HCT116 (cell line): ENCODE results near the gene CALM3. TPM values are rescaled to one million over a fixed set of nuclear protein-coding genes. Genes with fewer than 3 reads are reported as not detected.

Experiments used
- ATAC-seq: fragments of 200-7000 bp; cut with Tn5 transposase; 2 replicates; pipeline ENCODE4 v1.9.1; 2020; ENCODE audit warnings: mild to moderate bottlenecking, moderate library complexity
- BruUV-seq: library from RNA; stranded (reverse); fragments of 400-500 nt; replicated peaks from 2 replicates; lab custom pipeline; 2021; lab: Mats Ljungman, UMichigan
- CTCF ChIA-PET: fragments of 300-600 bp; sonication (Branson Sonifier 250); formaldehyde crosslinking; loops from one replicate; lab custom pipeline; 2021; ENCODE audit warnings: antibody characterized with exemption; lab: Charles Lee
- POLR2A ChIA-PET: fragments of 300-600, 350-600 bp; sonication (Branson Sonifier 250); formaldehyde crosslinking; loops from one replicate; lab custom pipeline; 2021; ENCODE audit warnings: antibody characterized with exemption; lab: Charles Lee
- RAD21 ChIA-PET, 2 experiments: fragments of 300-600 bp; sonication (Branson Sonifier 250); formaldehyde crosslinking; loops; one replicate each; lab custom pipeline; 2023; ENCODE audit warnings: low total read pairs in 2 of 2; ENCODE audit not compliant: uncharacterized antibody in 2 of 2, unreplicated experiment in 2 of 2, low non-redundant PET in 1 of 2; lab: Charles Lee
- DNase-seq: peaks from one replicate; pipeline ENCODE4 v3.0.0-alpha.2; 2010; ENCODE audit warnings: low read depth, low spot score
- H2AFZ ChIP-seq: fragments of 200-600 bp; shearing (Covaris generic), sonication (generic); 2 replicates; pipeline ENCODE4 v1.6.1; 2017; ENCODE audit warnings: low read depth, mixed run types, mixed read lengths, antibody characterized with exemption, low read length; ENCODE audit not compliant: poor library complexity, severe bottlenecking
- H3K27ac ChIP-seq: 2 replicates; pipeline ENCODE4 v1.5.1; 2012; ENCODE audit warnings: low read depth, low read length
- H3K27me3 ChIP-seq: fragments of 200-600 bp; sonication (generic); 2 replicates; pipeline ENCODE4 v1.6.1; 2016; ENCODE audit warnings: mixed run types, low read length, mixed read lengths; ENCODE audit not compliant: insufficient read depth
- H3K36me3 ChIP-seq, 2 experiments: fragments of 200-500 bp in 1 of 2; fragments of 200-600 bp in 1 of 2; sonication (Bioruptor generic) in 1 of 2; sonication (generic) in 1 of 2; 2 replicates each; pipeline versions ENCODE4 v1.5.1 to v1.6.1; 2014 to 2016; ENCODE audit warnings: low read length in 2 of 2, inconsistent platforms in 1 of 2, mixed read lengths in 1 of 2, mixed run types in 1 of 2; ENCODE audit not compliant: insufficient read depth in 2 of 2, control insufficient read depth in 1 of 2
- H3K4me1 ChIP-seq, 2 experiments: fragments of 200-600 bp in 1 of 2; sonication (generic) in 1 of 2; 2 replicates each; pipeline versions ENCODE4 v1.5.1 to v1.6.1; 2012 to 2017; ENCODE audit warnings: low read length in 2 of 2, inconsistent platforms in 1 of 2, mild to moderate bottlenecking in 1 of 2, mixed read lengths in 1 of 2, mixed run types in 1 of 2, moderate library complexity in 1 of 2; ENCODE audit not compliant: insufficient read depth in 2 of 2, control insufficient read depth in 1 of 2
- H3K4me2 ChIP-seq: fragments of 200-600 bp; sonication (generic); 2 replicates; pipeline ENCODE4 v1.6.1; 2017; ENCODE audit warnings: mixed run types, low read length, mixed read lengths
- H3K4me3 ChIP-seq, 2 experiments: fragments of 200-600 bp in 1 of 2; sonication (generic) in 1 of 2; replicated peaks in 1 of 2; 2 replicates each; pipeline ENCODE4 v1.5.1; 2011 to 2016; ENCODE audit warnings: low read length in 2 of 2, control low read depth in 1 of 2, low read depth in 1 of 2, mild to moderate bottlenecking in 1 of 2, mixed read lengths in 1 of 2, mixed run types in 1 of 2
- H3K79me2 ChIP-seq: fragments of 200-600 bp; sonication (generic); 2 replicates; pipeline ENCODE4 v1.6.1; 2017; ENCODE audit warnings: mild to moderate bottlenecking, mixed run types, low read length, moderate library complexity, mixed read lengths; ENCODE audit not compliant: insufficient read depth
- H3K9ac ChIP-seq: fragments of 200-600 bp; sonication (generic); 2 replicates; pipeline ENCODE4 v1.6.1; 2016; ENCODE audit warnings: low read length, mixed read lengths
- H3K9me2 ChIP-seq: fragments of 200-600 bp; sonication (generic), shearing (Covaris generic); 2 replicates; pipeline ENCODE4 v1.6.1; 2017; ENCODE audit warnings: mixed run types, mild to moderate bottlenecking, moderate library complexity; ENCODE audit not compliant: insufficient read depth
- H3K9me3 ChIP-seq, 2 experiments: fragments of 200-500 bp in 1 of 2; fragments of 200-600 bp in 1 of 2; sonication (Bioruptor generic) in 1 of 2; sonication (generic) in 1 of 2; 2 replicates each; pipeline ENCODE4 v1.6.1; 2014 to 2017; ENCODE audit warnings: low read length in 2 of 2, mixed read lengths in 2 of 2, inconsistent platforms in 1 of 2, low read depth in 1 of 2, mild to moderate bottlenecking in 1 of 2, mixed run types in 1 of 2, moderate library complexity in 1 of 2; ENCODE audit not compliant: control insufficient read depth in 1 of 2, insufficient read depth in 1 of 2
- H4K20me1 ChIP-seq: fragments of 200-600 bp; sonication (generic), shearing (Covaris generic); 2 replicates; pipeline ENCODE4 v1.6.1; 2017; ENCODE audit warnings: mixed run types, mild to moderate bottlenecking, moderate library complexity; ENCODE audit not compliant: insufficient read depth
- ATF3 ChIP-seq: IDR thresholded peaks from 2 replicates; pipeline ENCODE4 v1.6.1; 2012
- ELF1 ChIP-seq: IDR thresholded peaks from 2 replicates; pipeline ENCODE4 v1.6.1; 2012; ENCODE audit warnings: low read depth, borderline replicate concordance
- EZH2phosphoT487 ChIP-seq: fragments of 200-600 bp; IDR thresholded peaks from 2 replicates; pipeline ENCODE4 v1.6.1; 2018; ENCODE audit warnings: antibody characterized with exemption, borderline replicate concordance
- FOSL1 ChIP-seq: IDR thresholded peaks from 2 replicates; pipeline ENCODE4 v1.6.1; 2012; ENCODE audit warnings: low read depth
- JUND ChIP-seq: IDR thresholded peaks from 2 replicates; pipeline ENCODE4 v1.6.1; 2012
- MAX ChIP-seq: IDR thresholded peaks from 2 replicates; pipeline ENCODE4 v1.6.1; 2012
- POLR2A ChIP-seq: IDR thresholded peaks from 2 replicates; pipeline ENCODE4 v1.7.0; 2011; ENCODE audit warnings: borderline replicate concordance; ENCODE audit not compliant: insufficient read depth, insufficient read length; ENCODE audit errors: extremely low read depth
- POLR2AphosphoS5 ChIP-seq: IDR thresholded peaks from 2 replicates; pipeline ENCODE4 v1.6.1; 2011; ENCODE audit warnings: mild to moderate bottlenecking, low read depth, low read length, moderate library complexity
- RAD21 ChIP-seq: IDR thresholded peaks from 2 replicates; pipeline ENCODE4 v1.6.1; 2012; ENCODE audit warnings: low read depth, mild to moderate bottlenecking
- SP1 ChIP-seq: IDR thresholded peaks from 2 replicates; pipeline ENCODE4 v1.6.1; 2012; ENCODE audit warnings: low read depth
- SRF ChIP-seq: IDR thresholded peaks from 2 replicates; pipeline ENCODE4 v1.6.1; 2012; ENCODE audit warnings: low read depth
- TCF7L2 ChIP-seq: IDR thresholded peaks from 2 replicates; pipeline ENCODE4 v1.7.0; 2011; ENCODE audit warnings: borderline replicate concordance, inconsistent platforms; ENCODE audit not compliant: insufficient read depth, insufficient read length; ENCODE audit errors: extremely low read depth
- YY1 ChIP-seq: IDR thresholded peaks from 2 replicates; pipeline ENCODE4 v1.6.1; 2011; ENCODE audit warnings: low read length, low read depth, moderate library complexity, mild to moderate bottlenecking; ENCODE audit not compliant: insufficient replicate concordance; ENCODE audit errors: extremely low read depth
- ZFX ChIP-seq: fragments of 450-650 bp; IDR thresholded peaks from 2 replicates; pipeline ENCODE4 v1.6.1; 2017
- ZNF274 ChIP-seq: fragments of 200-500 bp; sonication (Bioruptor generic); IDR thresholded peaks from 2 replicates; pipeline ENCODE4 v1.6.1; 2014; ENCODE audit warnings: mild to moderate bottlenecking, low read depth, low read length, inconsistent platforms
- intact Hi-C: fragments of 100-400 bp; cut with micrococcal nuclease; formaldehyde crosslinking; loops from 2 replicates; pipeline ENCODE4 v1.10.0; 2022
- total RNA-seq: library from RNA; stranded (reverse); gene quantifications from one replicate; pipeline ENCODE4 v1.2.1, GENCODE V29; 2021; ENCODE audit not compliant: unreplicated experiment
- TF ChIP-seq, protein P1 (sequence below), 3 experiments: fragments of 200-600 bp in 1 of 3; sonication (generic) in 1 of 3; IDR thresholded peaks in 2 of 3; conservative IDR thresholded peaks in 1 of 3; 2 replicates each; pipeline ENCODE4 v1.5.1; 2012 to 2017; ENCODE audit warnings: low read depth in 2 of 3, low read length in 2 of 3, antibody characterized with exemption in 1 of 3, borderline replicate concordance in 1 of 3, control low read depth in 1 of 3, mild to moderate bottlenecking in 1 of 3, mixed read lengths in 1 of 3, mixed run types in 1 of 3, moderate library complexity in 1 of 3; ENCODE audit not compliant: insufficient read depth in 1 of 3
- TF ChIP-seq, protein P2 (sequence below): IDR thresholded peaks from 2 replicates; pipeline ENCODE4 v1.6.1; 2012; ENCODE audit warnings: low read depth
- TF ChIP-seq, protein P3 (sequence below): IDR thresholded peaks from 2 replicates; pipeline ENCODE4 v1.6.1; 2011; ENCODE audit warnings: mild to moderate bottlenecking, low read length, moderate library complexity; ENCODE audit not compliant: insufficient replicate concordance; ENCODE audit errors: extremely low read depth

Gene CALM3
- total RNA-seq, 1 experiment from 2014 or later, result 335 TPM

GRCh38 chr19:46574533-46574932, 26.6 kb upstream of the CALM3 start:
- no peak overlapping the region for H3K27ac ChIP-seq
- H3K27me3 ChIP-seq, result no peaks in the 10 kb centered on the region
- ChIA-PET CTCF (interaction anchor here (1.0 kb wide), 1 partner anchor 37 kb away, joined by 3 read pairs; no protein-coding TSS in a partner anchor), RAD21 (no interaction called here), POLR2A (no interaction called here)
- H3K36me3 ChIP-seq, result no peaks in the 10 kb centered on the region
- H2AFZ ChIP-seq, result no peak overlapping the region
- H3K4me1 ChIP-seq, result peaks cover 9 to 17% of the 10 kb centered on the region in 2 experiments
- H4K20me1 ChIP-seq, result no peaks in the 10 kb centered on the region
- no peaks in the 10 kb centered on the region for H3K79me2 ChIP-seq
- no peak overlapping the region for H3K9ac ChIP-seq
- no TSS peak for BruUV-seq
- H3K9me2 ChIP-seq, result no peaks in the 10 kb centered on the region
- ATAC-seq, result peak; percentile 39
- no peak overlapping the region for H3K4me3 ChIP-seq
- TF ChIP-seq, protein P1, sequence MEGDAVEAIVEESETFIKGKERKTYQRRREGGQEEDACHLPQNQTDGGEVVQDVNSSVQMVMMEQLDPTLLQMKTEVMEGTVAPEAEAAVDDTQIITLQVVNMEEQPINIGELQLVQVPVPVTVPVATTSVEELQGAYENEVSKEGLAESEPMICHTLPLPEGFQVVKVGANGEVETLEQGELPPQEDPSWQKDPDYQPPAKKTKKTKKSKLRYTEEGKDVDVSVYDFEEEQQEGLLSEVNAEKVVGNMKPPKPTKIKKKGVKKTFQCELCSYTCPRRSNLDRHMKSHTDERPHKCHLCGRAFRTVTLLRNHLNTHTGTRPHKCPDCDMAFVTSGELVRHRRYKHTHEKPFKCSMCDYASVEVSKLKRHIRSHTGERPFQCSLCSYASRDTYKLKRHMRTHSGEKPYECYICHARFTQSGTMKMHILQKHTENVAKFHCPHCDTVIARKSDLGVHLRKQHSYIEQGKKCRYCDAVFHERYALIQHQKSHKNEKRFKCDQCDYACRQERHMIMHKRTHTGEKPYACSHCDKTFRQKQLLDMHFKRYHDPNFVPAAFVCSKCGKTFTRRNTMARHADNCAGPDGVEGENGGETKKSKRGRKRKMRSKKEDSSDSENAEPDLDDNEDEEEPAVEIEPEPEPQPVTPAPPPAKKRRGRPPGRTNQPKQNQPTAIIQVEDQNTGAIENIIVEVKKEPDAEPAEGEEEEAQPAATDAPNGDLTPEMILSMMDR (IDR thresholded peaks at IDR 0.05 in 2 of 3, conservative IDR thresholded peaks at IDR 0.05 in 1 of 3; ENCODE audit: borderline replicate concordance in 1 of 3, insufficient read depth in 1 of 3, low read depth in 2 of 3, low read length in 2 of 3), result no peak
- no peak for TF ChIP-seq POLR2A
- TF ChIP-seq, protein P2, sequence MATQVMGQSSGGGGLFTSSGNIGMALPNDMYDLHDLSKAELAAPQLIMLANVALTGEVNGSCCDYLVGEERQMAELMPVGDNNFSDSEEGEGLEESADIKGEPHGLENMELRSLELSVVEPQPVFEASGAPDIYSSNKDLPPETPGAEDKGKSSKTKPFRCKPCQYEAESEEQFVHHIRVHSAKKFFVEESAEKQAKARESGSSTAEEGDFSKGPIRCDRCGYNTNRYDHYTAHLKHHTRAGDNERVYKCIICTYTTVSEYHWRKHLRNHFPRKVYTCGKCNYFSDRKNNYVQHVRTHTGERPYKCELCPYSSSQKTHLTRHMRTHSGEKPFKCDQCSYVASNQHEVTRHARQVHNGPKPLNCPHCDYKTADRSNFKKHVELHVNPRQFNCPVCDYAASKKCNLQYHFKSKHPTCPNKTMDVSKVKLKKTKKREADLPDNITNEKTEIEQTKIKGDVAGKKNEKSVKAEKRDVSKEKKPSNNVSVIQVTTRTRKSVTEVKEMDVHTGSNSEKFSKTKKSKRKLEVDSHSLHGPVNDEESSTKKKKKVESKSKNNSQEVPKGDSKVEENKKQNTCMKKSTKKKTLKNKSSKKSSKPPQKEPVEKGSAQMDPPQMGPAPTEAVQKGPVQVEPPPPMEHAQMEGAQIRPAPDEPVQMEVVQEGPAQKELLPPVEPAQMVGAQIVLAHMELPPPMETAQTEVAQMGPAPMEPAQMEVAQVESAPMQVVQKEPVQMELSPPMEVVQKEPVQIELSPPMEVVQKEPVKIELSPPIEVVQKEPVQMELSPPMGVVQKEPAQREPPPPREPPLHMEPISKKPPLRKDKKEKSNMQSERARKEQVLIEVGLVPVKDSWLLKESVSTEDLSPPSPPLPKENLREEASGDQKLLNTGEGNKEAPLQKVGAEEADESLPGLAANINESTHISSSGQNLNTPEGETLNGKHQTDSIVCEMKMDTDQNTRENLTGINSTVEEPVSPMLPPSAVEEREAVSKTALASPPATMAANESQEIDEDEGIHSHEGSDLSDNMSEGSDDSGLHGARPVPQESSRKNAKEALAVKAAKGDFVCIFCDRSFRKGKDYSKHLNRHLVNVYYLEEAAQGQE, result no peak
- TF ChIP-seq ELF1, result no peak
- TF ChIP-seq EZH2phosphoT487, result no peak
- TF ChIP-seq SRF, result no peak
- TF ChIP-seq, protein P3, sequence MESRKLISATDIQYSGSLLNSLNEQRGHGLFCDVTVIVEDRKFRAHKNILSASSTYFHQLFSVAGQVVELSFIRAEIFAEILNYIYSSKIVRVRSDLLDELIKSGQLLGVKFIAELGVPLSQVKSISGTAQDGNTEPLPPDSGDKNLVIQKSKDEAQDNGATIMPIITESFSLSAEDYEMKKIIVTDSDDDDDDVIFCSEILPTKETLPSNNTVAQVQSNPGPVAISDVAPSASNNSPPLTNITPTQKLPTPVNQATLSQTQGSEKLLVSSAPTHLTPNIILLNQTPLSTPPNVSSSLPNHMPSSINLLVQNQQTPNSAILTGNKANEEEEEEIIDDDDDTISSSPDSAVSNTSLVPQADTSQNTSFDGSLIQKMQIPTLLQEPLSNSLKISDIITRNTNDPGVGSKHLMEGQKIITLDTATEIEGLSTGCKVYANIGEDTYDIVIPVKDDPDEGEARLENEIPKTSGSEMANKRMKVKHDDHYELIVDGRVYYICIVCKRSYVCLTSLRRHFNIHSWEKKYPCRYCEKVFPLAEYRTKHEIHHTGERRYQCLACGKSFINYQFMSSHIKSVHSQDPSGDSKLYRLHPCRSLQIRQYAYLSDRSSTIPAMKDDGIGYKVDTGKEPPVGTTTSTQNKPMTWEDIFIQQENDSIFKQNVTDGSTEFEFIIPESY, result no peak
- TF ChIP-seq TCF7L2, result no peak
- no peak for TF ChIP-seq ZFX
- TF ChIP-seq RAD21, result no peak
- TF ChIP-seq SP1, result no peak
- TF ChIP-seq ZNF274, result no peak
- no peak for TF ChIP-seq FOSL1
- no peak for TF ChIP-seq YY1
- TF ChIP-seq MAX, result no peak
- TF ChIP-seq ATF3, result no peak
- no peak for TF ChIP-seq POLR2AphosphoS5
- no peak for TF ChIP-seq JUND
- peak overlapping the region; percentile 35 for H3K4me2 ChIP-seq
- H3K9me3 ChIP-seq, result no peaks in the 10 kb centered on the region
- intact Hi-C loops, result no loop called here
- no peak for DNase-seq
